CD4-positive, alpha-beta T cell treated with Interleukin-2 at 100 ng/mL for 4 hours (primary cell): ENCODE results near the gene ACCSL.

Experiments
- DNase-seq: peaks from one replicate; pipeline ENCODE4 v3.0.0-alpha.2; 2020; ENCODE audit warnings: low spot score

The ACCSL gene

GRCh38 chr11:44065161-44065661 is 17.4 kb downstream of the ACCSL start:
- DNase-seq, result no peak

DNA sequence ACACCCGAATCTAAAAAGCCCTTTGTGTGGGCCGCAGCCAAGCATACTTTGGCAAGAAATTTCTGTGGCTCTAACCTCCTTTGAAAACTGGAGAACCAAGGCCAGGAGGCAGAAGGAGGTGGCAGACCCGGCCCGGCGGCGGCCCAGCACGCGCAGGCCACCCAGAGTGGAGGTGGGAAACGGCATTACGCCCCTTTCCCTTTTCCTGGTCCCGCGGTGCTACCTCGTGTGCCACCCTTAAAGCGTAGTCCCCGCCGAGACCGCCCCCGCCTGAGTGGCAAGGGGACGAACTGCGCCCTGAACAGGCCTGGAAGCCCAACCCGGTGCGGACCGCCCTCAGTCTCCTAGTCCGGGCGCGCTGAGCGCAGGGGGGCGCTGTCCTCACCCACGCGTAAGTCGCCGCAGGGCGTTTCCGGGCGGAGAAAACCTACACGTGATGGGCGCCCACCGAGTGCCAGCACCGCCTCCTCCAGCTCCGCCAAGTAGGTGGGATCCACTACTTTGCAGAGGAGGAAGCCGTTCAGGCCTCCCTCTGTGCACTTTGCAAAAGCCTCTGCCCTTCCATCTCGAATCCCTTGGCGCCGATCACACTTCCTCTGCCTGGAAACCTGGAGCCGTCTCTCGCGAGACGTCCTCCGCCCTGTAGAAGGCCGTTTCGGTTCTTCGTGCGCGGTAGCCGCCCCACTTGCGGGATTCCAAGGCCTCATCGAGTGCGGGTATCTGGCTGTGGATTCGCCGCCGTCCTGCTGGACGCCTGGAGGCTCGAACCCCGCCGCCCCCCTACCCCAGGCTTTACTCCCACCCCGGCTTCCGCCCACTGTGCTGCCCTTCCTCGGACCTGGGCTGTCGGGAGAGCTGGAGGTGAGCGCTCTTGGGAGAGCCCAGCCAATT is 18.3 kb downstream of the ACCSL start, which contains the start of gene ACCS:
Gene ACCS (plus strand): TSS at position 430 of the 891 bp plus-strand sequence. CDS start 1,358 bp downstream, outside the sequence.
- peak; percentile 90 for DNase-seq

GRCh38 chr11:44066732-44067141 is 19.0 kb downstream of the ACCSL start:
- DNase-seq, result no peak

DNA sequence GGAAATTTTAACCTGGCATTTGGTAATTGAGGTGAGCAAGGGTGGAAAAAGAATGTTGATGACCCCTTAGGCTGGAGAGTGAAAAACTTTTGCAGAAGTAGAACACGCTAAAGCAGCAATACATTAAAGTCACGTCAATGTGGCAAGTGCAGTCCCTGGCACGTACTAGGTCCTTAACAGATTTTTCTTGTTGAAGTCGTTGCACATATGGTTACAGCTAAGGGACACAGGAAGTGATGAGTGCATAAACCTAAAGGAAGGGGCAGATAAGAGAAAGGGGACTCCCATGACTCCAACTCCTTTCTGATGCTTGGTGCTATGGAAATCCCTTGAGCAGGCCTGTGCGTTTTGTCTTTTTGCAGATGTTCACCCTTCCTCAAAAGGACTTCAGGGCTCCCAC is 19.5 kb downstream of the ACCSL start:
- no peak for DNase-seq

DNA sequence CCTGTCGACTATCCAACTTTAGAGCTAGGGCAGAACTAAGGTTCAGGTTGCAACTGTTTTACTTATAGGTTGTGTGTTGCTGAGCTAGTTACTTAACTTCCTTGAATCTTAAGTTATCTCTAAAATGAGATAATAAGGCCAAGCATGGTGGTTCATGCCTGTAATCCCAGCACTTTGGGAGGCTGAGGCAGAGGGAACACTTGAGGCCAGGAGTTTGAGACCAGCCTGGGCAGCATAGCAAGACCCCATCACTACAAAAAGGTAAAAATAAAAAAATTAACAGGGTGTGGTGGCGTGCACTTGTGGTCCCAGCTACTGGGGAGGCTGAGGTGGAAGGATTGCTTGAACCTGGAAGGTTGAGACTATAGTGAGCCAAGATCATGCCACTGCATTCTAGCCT is 20.4 kb downstream of the ACCSL start:
- no peak for DNase-seq

GRCh38 chr11:44071157-44071556 is 23.4 kb downstream of the ACCSL start:
- DNase-seq, result no peak

- DNase-seq, result no peak
Measured at GRCh38 chr11:44072757-44073658, 25.2 kb downstream of the ACCSL start.

DNA sequence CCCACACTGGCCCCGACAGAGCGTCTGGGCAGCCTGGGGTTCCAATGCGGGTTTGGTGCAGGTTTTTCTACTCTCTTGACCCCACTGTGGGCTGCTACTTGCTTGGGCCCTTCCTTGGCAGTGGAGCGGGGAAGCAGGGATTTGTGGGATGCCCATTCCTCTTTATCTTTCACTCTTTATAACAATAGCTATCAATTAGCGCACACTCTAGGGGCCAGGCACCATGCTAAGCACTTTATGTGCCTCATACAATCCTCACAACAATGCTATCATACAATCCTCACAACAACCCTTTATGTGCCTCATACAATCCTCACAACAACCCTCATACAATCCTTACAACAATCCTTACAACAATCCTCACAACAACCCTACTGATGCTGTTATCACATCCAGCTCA is 31.0 kb downstream of the ACCSL start:
- DNase-seq, result no peak

GRCh38 chr11:44079376-44079775 is 31.6 kb downstream of the ACCSL start:
- DNase-seq, result no peak

DNA sequence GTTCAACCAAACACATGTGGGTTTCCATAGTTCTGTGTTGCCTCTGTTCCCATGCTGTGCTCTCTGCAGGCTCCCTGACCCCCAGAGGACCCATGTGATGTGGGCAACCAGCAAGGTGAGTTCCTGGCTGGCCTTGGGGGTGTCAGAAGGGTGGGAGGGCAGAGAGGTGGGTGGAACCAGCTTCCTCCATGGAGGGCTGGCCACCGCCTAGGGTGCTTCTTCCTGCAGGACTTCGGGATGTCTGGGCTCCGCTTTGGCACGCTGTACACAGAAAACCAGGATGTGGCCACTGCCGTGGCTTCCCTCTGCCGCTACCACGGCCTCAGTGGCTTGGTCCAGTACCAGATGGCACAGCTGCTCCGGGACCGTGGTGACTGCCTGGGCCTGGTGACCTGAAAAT is 33.2 kb downstream of the ACCSL start:
- no peak for DNase-seq

DNA sequence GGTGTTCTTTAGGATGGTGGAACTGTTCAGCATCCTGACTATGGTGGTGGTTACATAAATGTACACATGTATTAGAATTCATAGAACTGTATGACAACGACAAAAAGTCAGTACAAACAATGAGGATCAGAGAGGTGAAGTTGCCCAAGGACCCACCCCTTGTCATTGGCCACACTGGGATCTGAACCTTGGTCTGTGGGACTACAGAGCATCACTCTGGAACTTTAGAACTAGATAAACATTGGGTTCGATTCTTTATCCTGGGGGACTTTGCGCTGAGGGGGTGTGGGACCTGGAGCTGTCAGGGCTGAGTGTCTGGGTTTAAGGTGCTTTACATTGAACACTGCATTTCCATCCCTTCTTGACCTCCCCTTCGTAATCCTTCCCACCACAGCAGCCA is 34.9 kb downstream of the ACCSL start:
- DNase-seq, result no peak

DNA sequence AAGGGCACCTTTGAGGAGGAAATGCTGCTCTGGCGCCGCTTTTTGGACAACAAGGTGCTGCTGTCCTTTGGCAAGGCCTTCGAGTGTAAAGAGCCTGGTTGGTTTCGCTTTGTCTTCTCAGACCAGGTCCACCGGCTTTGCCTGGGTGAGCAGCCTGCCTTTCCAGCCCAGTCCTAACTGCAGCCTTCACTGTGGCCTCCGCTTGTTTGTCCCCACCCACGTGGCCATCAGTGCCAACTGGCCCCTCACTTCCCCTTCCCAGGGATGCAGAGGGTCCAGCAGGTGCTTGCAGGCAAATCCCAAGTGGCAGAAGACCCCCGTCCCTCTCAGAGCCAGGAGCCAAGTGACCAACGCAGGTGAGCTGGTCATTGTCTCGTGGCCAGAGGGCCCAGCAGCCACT is 35.7 kb downstream of the ACCSL start:
- DNase-seq, result no peak

GRCh38 chr11:44083906-44084305 is 36.1 kb downstream of the ACCSL start:
- DNase-seq, result no peak

DNA sequence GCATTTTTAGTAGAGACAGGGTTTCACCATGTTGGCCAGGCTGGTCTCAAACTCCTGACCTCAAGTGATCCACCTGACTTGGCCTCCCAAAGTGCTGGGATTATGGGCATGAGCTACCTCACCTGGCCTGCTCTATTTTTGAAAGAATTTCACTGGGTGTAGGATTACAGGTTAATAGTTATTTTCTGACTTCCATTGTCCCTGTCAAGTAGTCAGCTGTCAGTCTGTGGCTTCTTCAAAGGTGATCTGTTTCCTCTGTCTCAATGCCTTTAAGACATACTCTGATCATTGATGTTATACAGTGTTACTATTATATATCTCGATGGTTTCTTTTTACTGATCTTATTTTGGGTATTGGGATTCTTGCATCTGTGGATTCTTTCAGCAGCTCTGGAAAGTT is 37.5 kb downstream of the ACCSL start:
- DNase-seq, result no peak

DNA sequence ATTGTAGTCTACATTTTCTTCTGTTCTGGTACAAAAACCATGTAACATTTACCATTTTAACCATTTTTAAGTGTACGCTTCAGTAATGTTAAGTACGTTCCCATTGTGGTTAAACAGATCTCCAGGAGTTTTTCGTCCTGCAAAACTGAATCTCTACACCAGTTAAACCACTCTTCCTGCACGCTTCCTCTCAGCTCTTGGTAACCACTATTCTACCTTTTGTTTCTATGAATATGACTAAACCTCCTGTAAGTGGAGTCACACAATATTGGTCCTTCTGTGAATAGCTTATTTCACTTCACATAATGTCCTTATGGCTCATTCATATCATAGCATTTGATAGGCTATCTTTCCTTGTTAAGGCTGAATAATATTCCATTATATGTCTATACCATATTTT is 40.6 kb downstream of the ACCSL start:
- no peak for DNase-seq

- DNase-seq, result no peak
Measured at GRCh38 chr11:44088871-44089270, 41.1 kb downstream of the ACCSL start.

DNA sequence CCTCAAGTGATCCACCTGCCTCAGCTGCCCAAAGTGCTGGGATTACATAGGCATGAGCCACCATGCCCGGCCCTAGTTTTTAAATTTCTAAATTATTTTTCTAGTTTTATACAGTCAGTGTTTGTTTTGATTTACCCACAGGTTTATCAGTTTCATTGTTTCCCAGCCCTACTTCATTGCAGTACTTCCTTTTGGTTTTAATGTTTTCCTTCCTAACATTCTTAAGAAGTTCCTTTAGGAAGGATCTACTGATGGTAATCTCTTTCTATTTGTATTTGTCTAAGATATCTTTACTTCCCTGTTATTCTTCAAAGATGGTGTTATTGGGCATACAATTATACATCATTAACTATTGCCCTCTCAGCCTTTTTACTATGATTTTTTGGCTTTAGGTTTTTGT is 42.8 kb downstream of the ACCSL start:
- no peak for DNase-seq

GRCh38 chr11:44094260-44094868 is 46.6 kb downstream of the ACCSL start:
- DNase-seq, result peak; percentile 87

DNA sequence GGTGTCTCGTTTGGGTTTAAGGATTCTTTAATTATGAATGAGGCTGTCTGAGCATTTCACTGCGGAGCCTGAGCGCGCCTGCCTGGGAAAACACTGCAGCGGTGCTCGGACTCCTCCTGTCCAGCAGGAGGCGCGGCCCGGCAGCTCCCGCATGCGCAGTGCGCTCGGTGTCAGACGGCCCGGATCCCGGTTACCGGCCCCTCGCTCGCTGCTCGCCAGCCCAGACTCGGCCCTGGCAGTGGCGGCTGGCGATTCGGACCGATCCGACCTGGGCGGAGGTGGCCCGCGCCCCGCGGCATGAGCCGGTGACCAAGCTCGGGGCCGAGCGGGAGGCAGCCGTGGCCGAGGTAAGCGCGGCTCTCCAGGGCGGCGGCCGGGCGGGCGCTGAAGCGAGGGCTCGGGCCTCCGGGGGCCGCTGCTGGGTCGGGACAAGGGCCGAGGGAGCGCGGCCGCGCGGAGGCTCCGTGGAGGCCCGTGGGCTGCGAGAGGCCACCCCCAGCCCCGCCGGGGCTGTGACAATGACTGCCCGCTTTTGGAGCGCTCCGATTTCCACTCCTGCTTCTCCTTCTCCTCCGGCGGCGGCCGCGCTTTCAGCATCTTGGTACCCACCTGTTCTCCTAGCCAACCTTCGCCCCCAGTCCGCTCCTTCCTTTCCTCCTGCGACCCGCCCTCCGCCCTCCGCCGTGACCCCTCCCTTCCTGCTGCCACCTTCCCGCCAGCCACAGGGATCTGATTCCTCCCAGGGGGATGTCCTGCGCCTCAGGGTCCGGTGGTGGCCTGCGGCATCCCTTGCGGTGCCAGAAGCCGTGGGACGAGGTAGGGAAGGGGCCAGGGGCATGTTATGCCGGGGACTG is 48.0 kb downstream of the ACCSL start, which contains the start of gene EXT2:
Gene EXT2 (plus strand): TSS at position 173 of the 854 bp plus-strand sequence. CDS start 12,035 bp downstream, outside the sequence.
- DNase-seq, result peak; percentile 88

DNA sequence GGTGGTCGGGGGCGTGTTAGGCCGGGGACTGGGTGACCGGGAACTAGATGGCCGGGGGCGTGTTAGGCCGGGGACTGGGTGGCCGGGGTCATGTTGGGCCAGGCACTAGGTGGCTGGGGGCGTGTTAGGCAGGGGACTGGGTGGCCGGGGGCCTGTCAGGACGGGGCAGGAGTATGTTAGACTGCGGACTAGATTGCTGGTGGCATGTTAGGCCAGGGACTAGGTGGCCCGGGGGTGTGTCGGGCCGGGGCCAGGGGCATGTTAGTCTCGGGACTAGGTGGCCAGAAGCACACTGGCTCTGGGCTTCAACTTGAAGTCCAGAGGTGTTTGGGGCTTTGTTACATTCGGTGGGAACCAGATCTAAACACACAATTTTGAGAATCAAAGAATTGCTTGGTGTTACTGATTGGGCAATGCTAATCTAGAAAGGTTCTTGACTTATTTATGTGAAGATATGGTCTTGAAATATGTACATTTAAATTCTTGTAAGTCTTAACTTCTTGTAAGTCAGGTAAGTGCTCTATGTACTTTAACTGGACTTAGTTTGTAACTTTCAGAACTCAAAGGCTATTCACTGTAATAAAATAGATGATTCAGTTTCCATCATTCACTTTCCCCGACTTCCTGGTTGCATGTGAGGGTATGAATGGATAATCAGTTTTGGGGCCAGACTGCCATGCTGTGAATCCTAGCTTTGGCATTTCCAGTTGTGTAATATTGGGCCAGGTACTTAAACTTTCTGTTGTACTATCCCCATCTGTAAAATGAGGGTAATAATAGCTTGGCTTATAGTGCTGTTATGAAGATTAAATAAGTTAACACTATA is 48.8 kb downstream of the ACCSL start:
- DNase-seq, result no peak
